Dedifferentiated amniotic fluid mesenchymal stem cell (primary cell): ENCODE results near the gene PLCXD1.
"Not testable (repeated sequence)": the region's sequence is repeated elsewhere in the genome, so short reads cannot be mapped to it uniquely, and the experiment has no call there.

ENCODE experiments used
- DNase-seq: peaks from one replicate; pipeline ENCODE4 v3.0.0-alpha.2; 2016; ENCODE audit errors: extremely low spot score

The PLCXD1 gene

DNA sequence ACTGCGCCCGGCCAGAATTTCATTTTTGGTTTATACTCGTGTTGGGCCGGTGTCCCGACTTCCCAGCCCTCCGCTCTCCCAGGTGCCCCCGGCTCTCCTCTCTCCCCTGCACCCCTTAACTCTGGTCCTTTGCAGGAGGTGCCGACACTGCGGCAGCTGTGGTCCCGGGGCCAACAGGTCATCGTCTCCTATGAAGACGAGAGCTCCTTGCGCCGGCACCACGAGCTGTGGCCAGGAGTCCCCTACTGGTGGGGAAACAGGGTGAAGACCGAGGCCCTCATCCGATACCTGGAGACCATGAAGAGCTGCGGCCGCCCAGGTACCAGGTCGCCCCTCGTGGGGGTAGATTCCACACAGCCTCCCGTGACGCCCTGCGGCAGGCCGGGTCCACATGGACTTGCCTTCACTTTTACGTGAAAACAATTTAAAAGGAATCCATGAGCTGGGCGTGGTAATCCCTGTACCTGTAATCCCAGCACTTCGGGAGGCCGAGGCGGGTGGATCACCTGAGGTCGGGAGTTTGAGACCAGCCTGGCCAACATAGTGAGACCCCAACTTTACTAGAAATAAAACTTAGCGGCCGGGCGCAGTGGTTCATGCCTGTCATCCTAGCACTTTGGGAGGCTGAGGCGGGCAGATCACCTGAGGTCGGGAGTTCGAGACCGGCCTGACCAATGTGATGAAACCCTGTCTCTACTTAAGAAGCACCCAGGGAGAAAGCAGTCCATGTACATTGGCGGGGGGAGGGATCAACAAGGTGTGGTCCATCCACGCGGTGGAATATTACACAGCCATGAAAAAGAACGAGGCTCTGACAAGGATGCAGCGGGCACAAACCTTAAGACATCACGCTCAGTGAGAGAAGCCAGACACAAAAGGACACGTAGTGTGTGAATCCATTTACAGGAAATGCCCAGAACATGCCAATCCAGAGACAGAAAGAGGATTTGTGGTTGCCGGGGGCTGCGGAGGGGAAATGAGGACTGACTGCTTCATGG lies 12.0 kb downstream of the PLCXD1 start:
- no peak for DNase-seq

- DNase-seq: no peak
Observed at GRCh38 chrX:295136-295535, 14.0 kb downstream of the PLCXD1 start.

DNA sequence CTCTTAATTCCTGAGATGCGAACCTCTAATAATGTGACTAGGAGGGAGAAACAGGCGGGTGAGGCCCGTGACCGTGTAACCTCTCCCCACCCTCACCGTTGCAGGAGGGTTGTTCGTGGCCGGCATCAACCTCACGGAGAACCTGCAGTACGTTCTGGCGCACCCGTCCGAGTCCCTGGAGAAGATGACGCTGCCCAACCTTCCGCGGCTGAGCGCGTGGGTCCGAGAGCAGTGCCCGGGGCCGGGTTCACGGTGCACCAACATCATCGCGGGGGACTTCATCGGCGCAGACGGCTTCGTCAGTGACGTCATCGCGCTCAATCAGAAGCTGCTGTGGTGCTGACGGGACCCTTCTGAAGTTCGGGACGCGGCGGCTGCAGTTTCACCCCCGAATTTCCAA lies 17.8 kb downstream of the PLCXD1 start:
- no peak for DNase-seq

GRCh38 chrX:300334-300733 lies 19.2 kb downstream of the PLCXD1 start:
- no peak for DNase-seq

DNA sequence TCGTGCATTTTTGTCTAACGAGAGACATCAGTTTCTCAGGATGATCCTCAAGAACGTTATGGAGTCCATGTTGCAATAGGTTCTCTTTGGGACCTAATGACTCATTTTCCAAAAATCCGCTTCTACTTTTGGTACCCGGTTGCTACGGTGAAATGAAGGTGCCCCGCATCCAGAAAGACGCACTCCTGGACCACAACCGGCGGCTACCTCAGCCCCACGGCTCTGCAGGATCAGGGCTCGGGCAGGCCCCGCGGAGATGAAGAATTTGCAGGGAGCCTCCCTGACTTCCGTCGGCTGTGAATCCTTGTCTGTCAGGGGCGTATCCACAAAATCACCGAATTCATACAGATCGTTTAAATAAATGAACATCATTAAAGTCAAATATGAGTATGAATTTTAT lies 21.8 kb downstream of the PLCXD1 start:
- DNase-seq: no peak

GRCh38 chrX:305781-306613 lies 24.8 kb downstream of the PLCXD1 start:
- not testable (repeated sequence) for DNase-seq

DNA sequence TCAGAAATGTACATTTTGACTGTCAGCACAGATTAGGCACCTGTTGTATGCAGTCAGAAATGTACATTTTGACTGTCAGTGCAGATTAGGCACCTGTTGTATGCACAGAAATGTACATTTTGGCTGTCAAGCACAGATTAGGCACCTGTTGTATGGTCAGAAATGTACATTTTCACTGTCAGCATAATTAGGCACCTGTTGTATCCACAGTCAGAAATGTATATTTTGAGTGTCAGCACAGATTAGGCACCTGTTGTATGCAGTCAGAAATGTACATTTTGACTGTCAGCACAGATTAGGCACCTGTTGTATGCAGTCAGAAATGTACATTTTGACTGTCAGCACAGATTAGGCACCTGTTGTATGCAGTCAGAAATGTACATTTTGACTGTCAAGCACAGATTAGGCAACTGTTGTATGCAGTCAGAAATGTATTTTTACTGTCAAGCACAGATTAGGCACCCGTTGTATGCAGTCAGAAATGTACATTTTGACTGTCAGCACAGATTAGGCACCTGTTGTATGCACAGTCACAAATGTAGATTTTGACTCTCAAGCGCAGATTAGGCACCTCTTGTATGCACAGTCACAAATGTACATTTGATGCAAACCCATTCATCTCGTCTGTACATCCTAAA lies 25.6 kb downstream of the PLCXD1 start:
- not testable (repeated sequence) for DNase-seq

- DNase-seq: no peak
Observed at GRCh38 chrX:307261-308111, 26.3 kb downstream of the PLCXD1 start.

GRCh38 chrX:308821-309520 lies 27.8 kb downstream of the PLCXD1 start:
- DNase-seq: no peak

GRCh38 chrX:310621-311155 lies 29.5 kb downstream of the PLCXD1 start:
- no peak for DNase-seq

DNA sequence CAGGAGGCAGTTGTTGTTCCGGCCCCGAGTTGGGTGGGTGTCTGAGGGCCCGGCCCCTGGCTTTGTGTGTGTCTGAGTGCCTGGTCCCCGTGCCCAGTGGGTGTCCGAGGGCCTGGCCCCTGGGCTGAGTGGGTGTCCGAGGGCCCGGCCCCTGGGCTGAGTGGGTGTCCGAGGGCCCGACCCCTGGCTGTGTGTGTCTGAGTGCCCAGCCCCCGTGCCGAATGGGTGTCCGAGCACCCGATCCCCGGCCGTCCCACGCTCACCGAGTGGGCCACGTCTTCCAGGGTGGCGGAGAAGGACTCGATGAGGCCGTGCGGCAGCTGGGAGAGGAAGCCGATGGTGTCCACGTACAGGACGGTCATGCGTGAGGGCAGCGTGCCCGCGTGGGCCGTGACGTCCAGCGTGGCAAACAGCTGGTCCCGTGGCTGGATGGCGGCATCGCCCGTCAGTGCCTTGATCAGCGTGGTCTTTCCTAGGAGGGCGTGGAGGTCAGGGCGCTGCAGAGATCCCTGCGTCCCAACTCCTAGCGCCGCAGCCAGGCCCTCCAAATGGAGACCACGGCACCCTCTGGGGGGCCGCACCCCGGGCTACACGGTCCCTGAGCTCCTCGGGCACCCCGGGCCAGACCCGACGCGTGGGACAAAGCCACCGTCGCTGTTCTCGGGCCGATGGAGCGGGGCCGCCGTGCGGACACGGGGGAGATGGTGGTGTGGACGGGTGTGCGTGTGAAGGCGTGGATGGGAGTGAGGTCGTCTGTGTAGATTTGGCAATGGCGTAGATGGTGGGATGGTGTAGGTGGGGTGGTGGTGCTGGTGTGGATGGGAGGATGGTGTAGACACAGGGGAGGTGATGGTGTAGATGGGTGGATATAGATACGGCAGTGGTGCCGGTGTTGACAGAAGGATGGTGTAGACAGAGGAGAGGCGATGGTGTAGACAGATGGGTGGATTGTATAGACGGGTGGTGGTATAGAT lies 30.3 kb downstream of the PLCXD1 start:
- DNase-seq: no peak

GRCh38 chrX:312621-313331 lies 31.6 kb downstream of the PLCXD1 start:
- no peak for DNase-seq

GRCh38 chrX:313546-313945 lies 32.4 kb downstream of the PLCXD1 start:
- no peak for DNase-seq

DNA sequence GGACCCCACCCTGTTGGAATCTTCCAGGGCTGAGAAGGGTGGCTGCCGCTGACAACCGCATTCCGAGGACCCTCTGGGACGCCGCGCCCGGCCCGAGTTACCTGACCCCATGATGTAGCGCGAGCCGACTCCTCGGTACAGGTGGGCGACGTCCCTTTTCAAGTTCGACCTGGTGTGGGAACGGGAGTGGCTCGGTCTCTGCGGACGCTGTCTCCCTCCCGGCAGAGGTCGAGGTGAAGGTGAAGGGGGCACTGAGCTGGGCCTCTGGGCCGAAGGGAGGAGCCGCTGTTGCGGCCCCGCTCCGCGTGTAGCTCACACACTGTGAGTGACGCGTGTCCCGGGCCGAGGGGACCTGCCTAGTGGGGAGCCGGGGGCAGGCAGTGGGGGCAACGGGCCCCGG lies 32.9 kb downstream of the PLCXD1 start:
- DNase-seq: no peak

DNA sequence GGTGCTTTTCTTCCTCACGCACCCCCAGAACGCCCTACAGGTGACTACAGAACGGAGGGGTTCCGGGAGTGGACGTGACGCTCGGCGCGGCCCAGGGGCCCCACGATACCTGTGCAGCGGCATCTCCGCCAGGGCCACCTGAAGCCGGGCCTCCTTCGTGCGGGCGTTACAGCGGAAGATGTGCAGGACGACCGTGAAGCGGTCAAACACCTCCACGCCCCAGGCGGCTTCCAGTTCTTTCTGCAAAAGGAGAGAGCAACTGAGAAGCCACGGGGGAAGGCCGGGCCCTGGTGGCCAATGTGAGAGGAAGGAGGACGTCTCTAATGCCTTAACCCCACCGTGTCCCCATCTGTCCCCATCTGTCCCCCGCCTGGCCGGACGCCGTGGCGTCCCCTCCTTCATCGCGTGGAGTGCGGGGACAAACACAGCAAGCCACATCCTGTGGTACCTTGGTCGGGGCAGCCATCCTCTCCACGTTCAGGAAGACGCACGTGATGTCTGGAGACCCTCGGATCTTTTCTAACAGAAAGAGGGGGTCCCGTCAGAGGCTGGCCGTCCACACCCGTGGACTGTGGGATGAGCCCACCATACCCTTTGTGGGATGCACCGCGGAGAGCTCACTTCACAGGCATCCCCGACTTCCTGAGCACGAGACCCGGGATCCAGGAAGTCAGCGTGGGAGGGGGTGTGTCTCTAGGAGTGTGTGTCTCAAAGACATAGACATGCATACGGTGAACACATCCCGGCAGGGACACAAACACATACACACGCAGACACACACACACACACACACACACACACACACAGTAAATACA lies 33.8 kb downstream of the PLCXD1 start:
- DNase-seq: no peak

DNA sequence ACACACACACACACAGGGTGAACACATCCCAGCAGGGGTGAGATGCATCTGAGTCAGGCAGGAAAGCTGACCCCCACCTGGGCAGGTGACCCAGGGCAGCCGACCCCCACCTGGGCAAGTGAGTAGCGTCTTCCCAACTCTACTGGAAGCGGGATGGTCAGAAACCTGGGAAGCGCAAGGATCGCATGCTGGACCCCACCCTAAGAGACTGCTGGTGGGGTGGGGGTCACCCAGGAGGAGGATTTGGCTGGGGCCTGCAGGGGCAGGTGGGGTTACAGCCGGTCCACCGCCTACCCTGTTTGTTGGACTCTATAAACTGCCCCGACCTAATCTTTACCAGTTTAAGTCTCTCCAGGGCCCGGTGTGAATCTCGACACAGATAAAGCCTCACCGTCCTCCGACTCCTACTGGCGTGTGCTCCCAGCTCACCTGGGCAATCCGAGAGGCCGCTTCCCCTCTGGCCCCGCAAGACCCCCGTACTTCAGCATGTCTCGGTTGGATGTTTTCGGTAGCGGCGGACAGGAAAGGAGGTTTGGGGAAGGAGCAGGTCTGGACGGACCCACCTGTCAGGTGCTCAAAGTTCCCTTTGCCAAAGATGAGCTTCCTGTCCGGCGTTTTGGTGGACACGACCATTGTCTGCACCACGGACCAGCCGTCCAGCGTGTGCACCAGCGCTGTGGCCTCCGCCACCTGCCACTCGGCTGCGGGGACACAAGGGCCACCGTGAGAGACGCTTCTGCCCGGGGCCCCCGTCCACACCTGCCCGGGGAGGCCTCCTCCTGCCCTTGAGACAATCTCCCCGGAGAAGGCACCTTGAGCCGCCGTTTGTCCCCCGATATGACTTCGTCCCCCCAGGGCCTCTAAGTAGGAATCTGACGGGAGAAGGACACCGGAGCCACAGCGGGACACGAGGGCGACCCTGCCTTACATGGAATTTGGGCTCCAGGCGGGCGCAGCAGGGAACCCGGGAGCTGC lies 35.5 kb downstream of the PLCXD1 start:
- DNase-seq: no peak
